ENCODE results near the gene RAI1.

The RAI1 gene

DNA sequence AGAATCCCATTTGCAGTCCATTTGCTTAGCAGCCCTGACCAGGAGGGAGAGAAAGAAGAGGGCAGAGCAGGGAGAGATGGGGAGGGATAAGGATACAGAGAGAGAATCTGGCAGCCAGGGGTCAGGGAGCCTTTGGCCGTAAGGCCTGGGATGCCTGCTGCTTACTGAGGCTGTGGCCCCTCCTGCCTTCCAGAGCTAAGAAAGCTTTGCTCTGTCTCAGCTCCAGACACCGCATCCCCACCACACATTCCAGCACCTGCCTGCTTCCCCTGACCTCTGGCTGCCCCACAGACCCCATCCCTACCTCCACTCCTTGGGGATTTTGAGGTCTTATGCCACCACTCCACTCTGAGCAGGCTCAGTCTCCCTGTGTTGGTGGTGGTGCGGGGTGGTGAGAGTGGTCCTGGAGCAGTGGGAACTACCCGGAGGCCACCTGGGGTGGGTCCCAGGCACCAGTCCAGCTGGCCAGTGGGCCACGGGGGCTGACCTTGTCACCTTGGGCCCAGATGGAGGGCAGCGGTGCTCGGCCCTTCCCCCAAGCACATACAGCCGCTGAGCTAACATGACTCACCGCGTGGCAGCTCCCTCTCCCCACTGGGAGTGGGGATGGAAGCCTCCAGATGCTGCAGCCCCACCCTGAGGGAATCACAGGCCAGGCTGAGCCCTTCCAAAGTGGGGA, 58.3 kb downstream of the RAI1 start:
- no peak for DNase-seq (ENCODE audit: extremely low read depth, insufficient read length)
- Histone ChIP-seq H3K27me3 (replicated peaks; ENCODE audit: control insufficient read depth, insufficient read depth, low read length) (no peaks in the 10 kb centered on the region), H3K4me3 (replicated peaks; ENCODE audit: low read depth, low read length) (no peak overlapping the region), H3K36me3 (ENCODE audit: control insufficient read depth, insufficient read depth, low read length) (no peaks in the 10 kb centered on the region; the same call in none of the 2 replicates)
- TF ChIP-seq, protein P1, sequence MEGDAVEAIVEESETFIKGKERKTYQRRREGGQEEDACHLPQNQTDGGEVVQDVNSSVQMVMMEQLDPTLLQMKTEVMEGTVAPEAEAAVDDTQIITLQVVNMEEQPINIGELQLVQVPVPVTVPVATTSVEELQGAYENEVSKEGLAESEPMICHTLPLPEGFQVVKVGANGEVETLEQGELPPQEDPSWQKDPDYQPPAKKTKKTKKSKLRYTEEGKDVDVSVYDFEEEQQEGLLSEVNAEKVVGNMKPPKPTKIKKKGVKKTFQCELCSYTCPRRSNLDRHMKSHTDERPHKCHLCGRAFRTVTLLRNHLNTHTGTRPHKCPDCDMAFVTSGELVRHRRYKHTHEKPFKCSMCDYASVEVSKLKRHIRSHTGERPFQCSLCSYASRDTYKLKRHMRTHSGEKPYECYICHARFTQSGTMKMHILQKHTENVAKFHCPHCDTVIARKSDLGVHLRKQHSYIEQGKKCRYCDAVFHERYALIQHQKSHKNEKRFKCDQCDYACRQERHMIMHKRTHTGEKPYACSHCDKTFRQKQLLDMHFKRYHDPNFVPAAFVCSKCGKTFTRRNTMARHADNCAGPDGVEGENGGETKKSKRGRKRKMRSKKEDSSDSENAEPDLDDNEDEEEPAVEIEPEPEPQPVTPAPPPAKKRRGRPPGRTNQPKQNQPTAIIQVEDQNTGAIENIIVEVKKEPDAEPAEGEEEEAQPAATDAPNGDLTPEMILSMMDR (IDR thresholded peaks at IDR 0.05; ENCODE audit: insufficient read depth, low read length, poor library complexity, severe bottlenecking), result no peak

DNA sequence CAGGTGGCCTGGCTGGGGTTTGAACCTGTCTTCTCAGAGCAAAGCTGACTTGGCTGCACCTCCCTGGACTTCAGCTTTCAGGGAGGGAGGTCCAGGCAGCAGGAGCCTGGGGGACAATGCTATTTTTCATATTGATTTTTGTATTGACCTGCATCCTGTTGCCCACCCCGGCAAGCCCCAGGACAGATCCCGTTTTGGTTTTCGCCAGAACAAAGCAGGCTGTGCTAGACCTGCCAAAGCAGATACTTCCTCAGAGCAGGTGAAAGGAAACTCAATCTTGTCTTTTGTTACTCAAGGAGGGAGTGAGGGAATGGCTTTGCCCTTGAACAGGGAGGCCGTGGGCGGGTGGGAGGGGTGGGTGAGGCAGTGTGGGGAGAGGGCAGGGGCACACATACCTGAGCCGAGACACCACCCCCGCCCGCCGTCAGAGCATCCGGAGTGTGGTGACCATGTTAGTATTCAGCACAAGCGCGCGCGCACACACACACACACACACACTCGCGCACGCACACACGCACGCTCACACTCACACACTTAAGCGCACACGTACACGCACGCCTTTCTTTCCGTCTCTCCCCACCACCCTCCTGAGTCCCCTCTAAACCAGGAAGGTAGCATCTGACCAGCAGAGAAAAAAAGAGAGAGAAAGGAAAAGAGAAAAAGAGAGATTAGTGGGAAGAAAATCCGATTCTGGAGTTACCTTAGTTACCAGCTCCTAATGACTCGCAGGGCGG, 59.5 kb downstream of the RAI1 start:
- Histone ChIP-seq H3K27me3 (replicated peaks; ENCODE audit: control insufficient read depth, insufficient read depth, low read length) (no peaks in the 10 kb centered on the region), H3K4me3 (replicated peaks; ENCODE audit: low read depth, low read length) (no peak overlapping the region), H3K36me3 (ENCODE audit: control insufficient read depth, insufficient read depth, low read length) (no peaks in the 10 kb centered on the region; the same call in none of the 2 replicates)
- no peak for DNase-seq (ENCODE audit: extremely low read depth, insufficient read length)
- TF ChIP-seq, protein P1 (IDR thresholded peaks at IDR 0.05; ENCODE audit: insufficient read depth, low read length, poor library complexity, severe bottlenecking), result no peak

- Histone ChIP-seq H3K27me3 (replicated peaks; ENCODE audit: control insufficient read depth, insufficient read depth, low read length) (no peaks in the 10 kb centered on the region), H3K4me3 (replicated peaks; ENCODE audit: low read depth, low read length) (no peak overlapping the region), H3K36me3 (ENCODE audit: control insufficient read depth, insufficient read depth, low read length) (no peaks in the 10 kb centered on the region; the same call in none of the 2 replicates)
- TF ChIP-seq, protein P1 (IDR thresholded peaks at IDR 0.05; ENCODE audit: insufficient read depth, low read length, poor library complexity, severe bottlenecking), result no peak
- no peak for DNase-seq (ENCODE audit: extremely low read depth, insufficient read length)
Measured at GRCh38 chr17:17741349-17742023, 60.2 kb downstream of the RAI1 start.

DNA sequence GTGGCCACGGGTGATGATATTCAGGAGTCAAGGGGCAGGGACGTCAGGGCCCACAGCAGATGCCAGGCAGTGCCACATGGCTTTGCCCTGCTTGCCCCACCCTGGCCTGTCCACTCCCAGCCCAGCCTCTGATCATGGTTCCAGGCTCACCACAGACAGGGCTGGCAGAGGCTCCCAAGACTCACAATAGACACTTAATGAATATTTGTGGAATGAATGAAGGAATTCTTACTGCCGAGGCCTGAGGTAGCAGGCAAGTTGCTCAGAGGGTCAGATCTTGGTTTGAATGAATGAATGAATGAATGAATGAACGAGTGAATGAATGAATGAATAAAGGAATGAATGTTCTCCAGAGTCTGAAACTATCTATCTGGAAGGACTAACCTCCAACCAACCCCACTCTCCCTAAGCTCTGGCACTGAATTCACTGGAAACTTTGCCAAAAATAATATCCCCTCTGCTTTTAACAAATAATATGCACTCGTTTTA, 60.9 kb downstream of the RAI1 start:
- DNase-seq (ENCODE audit: extremely low read depth, insufficient read length), result no peak
- no peaks in the 10 kb centered on the region; the same call in none of the 2 replicates for H3K36me3 ChIP-seq (ENCODE audit: control insufficient read depth, insufficient read depth, low read length)
- no peak overlapping the region for H3K4me3 ChIP-seq (replicated peaks; ENCODE audit: low read depth, low read length)
- TF ChIP-seq, protein P1 (IDR thresholded peaks at IDR 0.05; ENCODE audit: insufficient read depth, low read length, poor library complexity, severe bottlenecking), result no peak
- H3K27me3 ChIP-seq (replicated peaks; ENCODE audit: control insufficient read depth, insufficient read depth, low read length), result no peaks in the 10 kb centered on the region

DNA sequence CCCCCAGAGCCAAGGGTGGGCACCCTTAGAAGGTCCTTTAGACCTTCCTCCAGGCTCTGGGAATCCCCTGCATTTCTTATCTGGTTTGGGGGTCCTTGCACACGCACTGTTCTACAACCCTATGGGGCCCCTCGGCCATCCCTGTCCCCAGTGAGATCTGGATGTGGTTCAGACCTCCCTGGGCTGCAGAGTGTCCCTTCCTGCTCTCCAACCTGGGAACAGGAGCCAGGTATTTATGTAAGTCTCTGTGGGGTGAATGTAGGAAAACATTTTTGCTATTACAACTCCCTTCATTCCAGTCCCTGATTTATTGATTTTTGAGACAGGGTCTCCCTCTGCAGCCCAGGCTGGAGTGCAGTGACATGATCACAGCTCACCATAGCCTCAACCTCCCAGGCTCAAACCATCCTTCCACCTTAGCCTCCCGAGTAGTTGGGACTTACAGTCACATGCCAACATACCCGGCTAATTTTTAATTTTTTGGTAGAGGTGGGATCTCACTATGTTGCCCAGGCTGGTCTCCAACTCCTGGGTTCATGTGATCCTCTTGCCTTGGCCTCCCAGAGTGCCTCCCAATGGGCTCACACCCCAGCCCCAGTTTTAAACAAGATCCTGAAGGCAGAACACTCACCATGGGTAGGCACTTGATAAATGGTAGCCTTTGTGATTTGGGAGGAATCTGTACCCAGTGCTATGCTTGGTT, 61.6 kb downstream of the RAI1 start:
- TF ChIP-seq, protein P1 (IDR thresholded peaks at IDR 0.05; ENCODE audit: insufficient read depth, low read length, poor library complexity, severe bottlenecking), result no peak

More for the DNA sequence above, 61.6 kb downstream of the RAI1 start:
- no peak overlapping the region for H3K4me3 ChIP-seq (replicated peaks; ENCODE audit: low read depth, low read length)
- H3K36me3 ChIP-seq (ENCODE audit: control insufficient read depth, insufficient read depth, low read length), result no peaks in the 10 kb centered on the region; the same call in none of the 2 replicates
- DNase-seq (ENCODE audit: extremely low read depth, insufficient read length), result no peak
- H3K27me3 ChIP-seq (replicated peaks; ENCODE audit: control insufficient read depth, insufficient read depth, low read length), result no peaks in the 10 kb centered on the region
